Measurements from ENCODE around the gene BCL2L1.
"Not testable (repeated sequence)": the region's sequence is repeated elsewhere in the genome, so short reads cannot be mapped to it uniquely, and the experiment has no call there.

DNA sequence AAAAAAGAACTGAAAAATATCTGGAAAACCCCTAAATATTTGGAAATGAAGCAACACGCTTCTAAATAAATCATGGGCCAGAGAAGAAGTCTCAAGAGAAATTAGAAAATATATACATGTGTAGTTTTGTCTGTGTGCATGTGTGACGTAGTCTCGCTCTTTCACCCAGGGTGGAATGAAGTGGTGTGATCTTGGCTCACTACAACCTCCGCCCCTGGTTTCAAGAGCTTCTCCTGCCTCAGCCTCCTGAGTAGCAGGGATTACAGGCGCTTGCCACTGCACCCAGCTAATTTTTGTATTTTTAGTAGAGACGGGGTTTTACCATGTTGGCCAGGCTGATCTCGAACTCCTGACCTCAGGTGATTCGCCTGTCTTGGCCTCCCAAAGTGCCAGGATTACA is 96.1 kb downstream of the BCL2L1 start:
- not testable (repeated sequence) for TF ChIP-seq TEAD4 (IDR thresholded peaks at IDR 0.05; ENCODE audit: borderline replicate concordance, insufficient read depth); JUND (IDR thresholded peaks at IDR 0.05)
- TF ChIP-seq, protein P1, sequence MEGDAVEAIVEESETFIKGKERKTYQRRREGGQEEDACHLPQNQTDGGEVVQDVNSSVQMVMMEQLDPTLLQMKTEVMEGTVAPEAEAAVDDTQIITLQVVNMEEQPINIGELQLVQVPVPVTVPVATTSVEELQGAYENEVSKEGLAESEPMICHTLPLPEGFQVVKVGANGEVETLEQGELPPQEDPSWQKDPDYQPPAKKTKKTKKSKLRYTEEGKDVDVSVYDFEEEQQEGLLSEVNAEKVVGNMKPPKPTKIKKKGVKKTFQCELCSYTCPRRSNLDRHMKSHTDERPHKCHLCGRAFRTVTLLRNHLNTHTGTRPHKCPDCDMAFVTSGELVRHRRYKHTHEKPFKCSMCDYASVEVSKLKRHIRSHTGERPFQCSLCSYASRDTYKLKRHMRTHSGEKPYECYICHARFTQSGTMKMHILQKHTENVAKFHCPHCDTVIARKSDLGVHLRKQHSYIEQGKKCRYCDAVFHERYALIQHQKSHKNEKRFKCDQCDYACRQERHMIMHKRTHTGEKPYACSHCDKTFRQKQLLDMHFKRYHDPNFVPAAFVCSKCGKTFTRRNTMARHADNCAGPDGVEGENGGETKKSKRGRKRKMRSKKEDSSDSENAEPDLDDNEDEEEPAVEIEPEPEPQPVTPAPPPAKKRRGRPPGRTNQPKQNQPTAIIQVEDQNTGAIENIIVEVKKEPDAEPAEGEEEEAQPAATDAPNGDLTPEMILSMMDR (IDR thresholded peaks at IDR 0.05), result not testable (repeated sequence)

Measured in SK-N-SH (cell line).